ENCODE results near the gene PLEKHA6.
"Not testable (repeated sequence)": the region's sequence is repeated elsewhere in the genome, so short reads cannot be mapped to it uniquely, and the experiment has no call there.

PLEKHA6 gene

GRCh38 chr1:204341380-204341779, 18.3 kb downstream of the PLEKHA6 start:
- no peak overlapping the region for H3K4me3 ChIP-seq

DNA sequence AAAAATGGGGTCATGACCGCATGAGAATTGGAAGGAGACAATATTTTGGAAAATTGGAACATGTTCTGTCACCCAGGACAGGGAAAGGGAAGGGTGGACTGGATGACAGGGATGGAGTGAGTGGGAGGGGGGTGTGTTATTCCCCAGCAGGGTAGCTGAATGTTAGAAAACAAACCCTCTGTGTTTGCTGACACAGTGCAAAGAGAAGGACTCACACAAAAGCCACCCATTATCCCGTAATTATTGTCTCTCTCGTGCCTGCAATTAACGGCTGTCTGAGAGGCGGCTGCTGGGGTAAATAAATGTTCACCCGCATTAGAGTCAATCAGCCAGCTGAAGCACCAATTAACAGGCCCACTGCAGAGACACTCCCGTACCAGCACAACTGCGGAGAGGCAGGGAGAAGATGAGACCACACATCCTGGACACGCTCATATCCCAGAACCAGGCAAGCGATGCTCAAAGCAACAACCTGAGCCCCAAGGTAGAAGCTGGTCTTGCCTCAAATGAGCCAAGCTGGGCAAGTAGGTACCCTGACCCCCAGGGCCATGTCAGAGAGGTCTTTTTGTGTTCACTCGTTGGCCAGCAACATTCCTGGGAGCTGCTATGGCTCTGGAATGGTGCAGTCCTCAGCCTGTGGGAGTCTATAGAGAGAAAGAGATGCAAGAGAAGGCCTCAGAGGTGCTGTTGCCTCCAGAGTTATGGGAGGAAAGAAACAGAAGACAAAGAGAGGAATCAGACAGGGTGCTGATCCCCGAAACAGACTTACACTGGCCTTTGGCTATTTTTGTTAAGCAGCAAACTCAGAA, 19.4 kb downstream of the PLEKHA6 start:
- no peak overlapping the region for H3K4me3 ChIP-seq
- no peak overlapping the region for H3K27ac ChIP-seq

More at GRCh38 chr1:204341380-204341779, 18.3 kb downstream of the PLEKHA6 start:
- no peak overlapping the region for H3K27ac ChIP-seq

- Histone ChIP-seq H3K27ac (no peak overlapping the region), H3K4me3 (no peak overlapping the region)
Measured at GRCh38 chr1:204339541-204339940, 20.2 kb downstream of the PLEKHA6 start.

GRCh38 chr1:204338997-204339396, 20.7 kb downstream of the PLEKHA6 start:
- no peak overlapping the region for H3K27ac ChIP-seq

GRCh38 chr1:204338360-204338759, 21.4 kb downstream of the PLEKHA6 start:
- Histone ChIP-seq H3K4me3 (no peak overlapping the region), H3K27ac (no peak overlapping the region)

More at GRCh38 chr1:204338997-204339396, 20.7 kb downstream of the PLEKHA6 start:
- H3K4me3 ChIP-seq: no peak overlapping the region

DNA sequence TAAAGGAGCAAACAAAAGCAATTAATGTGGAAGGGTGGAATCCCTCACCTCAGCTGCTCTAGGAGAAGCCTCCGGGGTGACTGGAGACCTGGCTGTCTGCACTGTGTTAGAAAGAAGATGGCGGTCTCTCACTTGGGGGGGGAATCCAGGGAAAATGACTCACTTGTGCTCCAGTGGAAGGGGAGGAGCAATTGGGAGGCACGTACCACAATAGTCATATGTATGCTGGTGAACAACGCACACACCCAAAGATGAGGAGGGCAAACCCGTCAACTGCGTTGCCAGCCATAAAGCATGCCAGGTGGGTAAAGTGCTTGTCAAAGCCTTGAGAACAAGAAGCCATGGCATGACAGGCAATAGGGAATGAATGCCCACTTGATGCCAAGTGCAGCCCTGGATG, 22.1 kb downstream of the PLEKHA6 start:
- Histone ChIP-seq H3K27ac (peak overlapping the region in 2 of 21 experiments; percentile 15 to 35), H3K4me3 (no peak overlapping the region)

DNA sequence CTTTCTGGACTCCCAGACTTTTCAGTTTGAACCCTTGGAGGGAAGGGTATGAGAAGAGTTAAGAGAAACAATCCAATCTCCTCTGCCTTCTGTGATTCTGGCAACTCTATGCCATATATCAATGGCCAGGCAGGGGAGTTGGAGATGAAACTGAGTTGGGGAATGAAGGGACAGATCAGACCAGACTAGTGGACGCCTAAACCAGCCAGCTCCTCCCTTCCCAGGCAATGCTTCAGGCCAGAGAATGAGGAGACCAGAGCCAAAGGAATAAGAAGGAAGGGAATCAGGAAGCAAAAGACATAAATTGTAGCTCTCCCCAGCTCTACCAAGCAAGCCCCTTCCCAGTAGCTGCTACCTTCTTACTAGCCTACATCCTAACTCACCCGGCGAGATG, 22.7 kb downstream of the PLEKHA6 start:
- H3K4me3 ChIP-seq: no peak overlapping the region
- peak overlapping the region in 2 of 21 experiments; percentile 15 to 35 for H3K27ac ChIP-seq

DNA sequence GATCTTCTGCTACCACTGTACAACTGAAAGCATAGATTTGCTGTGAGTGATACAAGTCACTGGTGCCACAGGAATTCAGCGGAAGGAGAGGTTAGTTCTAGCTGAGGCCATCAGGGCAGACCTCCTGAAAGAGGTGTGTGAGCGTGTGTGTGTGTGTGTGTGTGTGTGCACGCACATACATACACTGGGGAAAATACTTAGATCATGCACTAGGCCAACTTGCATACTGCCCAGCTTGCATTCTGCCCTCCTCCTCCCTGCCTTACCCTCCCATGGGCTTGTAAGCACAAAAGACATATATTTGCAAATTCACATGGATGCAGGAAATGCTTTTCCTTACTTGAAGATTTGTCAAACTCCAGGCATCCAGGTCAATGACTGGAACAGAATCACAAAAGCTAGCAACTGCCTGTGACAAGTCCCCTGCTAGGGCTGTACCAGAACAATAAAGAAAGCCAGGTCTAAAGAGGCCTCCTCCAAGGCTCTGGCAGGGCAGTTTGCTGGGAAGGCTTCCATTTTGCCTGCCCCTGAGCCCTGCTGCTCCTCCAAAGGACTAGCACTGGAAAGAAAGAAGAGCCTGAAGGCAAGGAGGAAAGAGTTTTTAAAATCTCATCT, 23.2 kb downstream of the PLEKHA6 start:
- Histone ChIP-seq H3K27ac (peak overlapping the region in 1 of 21 experiments; percentile 15), H3K4me3 (no peak overlapping the region)

DNA sequence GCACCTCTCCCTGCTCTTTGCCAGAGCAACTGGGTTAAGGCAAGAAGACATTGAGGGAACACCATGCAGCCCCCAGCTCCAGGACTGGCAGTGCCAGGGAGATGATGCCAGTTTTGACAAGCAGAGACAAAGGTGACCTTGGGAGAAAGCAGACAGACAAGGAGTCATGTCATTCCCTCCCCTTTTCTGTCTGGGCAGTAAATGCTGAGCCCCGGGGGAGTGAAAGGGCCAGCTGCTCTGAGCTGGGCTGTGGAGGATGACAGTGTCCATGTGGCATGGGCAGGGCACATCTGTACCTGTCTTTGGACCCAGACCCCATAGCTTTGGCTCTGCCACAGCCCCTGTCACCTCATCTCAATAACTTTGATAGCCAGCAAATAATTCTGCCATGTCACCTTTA, 24.2 kb downstream of the PLEKHA6 start:
- H3K4me3 ChIP-seq: no peak overlapping the region
- no peak overlapping the region for H3K27ac ChIP-seq

GRCh38 chr1:204335085-204335484, 24.6 kb downstream of the PLEKHA6 start:
- Histone ChIP-seq H3K27ac (no peak overlapping the region), H3K4me3 (no peak overlapping the region)

DNA sequence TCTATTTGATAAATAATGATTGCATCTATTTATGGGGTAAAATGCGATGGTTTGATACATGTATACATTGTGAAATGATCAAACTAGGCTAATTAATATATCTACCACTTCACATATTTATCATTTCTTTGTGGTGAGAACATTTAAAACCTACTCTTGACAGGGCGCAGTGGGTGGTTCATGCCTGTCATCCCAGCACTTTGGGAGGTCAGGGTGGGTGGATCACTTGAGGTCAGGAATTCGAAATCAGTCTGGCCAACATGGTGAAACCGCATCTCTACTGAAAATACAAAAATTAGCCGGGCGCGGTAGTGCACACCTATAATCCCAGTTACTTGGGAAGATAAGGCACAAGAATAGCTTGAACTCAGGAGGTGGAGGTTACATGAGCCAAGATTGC, 25.3 kb downstream of the PLEKHA6 start:
- Histone ChIP-seq H3K27ac (no peak overlapping the region), H3K4me3 (no peak overlapping the region)

DNA sequence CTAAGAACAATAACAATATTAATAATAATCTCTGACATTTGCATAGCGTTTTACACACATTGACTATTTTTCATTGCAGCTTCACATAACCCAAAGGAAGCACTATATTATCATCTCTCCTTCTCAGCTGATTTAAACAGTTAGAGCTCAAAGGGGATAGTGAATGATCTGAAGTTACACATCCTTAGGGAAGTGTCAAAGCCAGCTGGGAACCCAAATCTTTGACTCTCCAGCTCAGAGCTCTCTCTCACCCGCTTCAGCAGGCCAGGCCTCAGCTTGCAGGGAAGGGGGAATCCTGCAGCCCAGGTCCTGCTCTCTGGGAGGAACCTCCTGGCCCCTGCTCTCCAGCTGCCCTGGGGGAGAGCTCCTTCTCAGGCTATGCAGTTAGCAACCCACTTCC, 26.3 kb downstream of the PLEKHA6 start:
- Histone ChIP-seq H3K4me3 (no peak overlapping the region), H3K27ac (no peak overlapping the region)

DNA sequence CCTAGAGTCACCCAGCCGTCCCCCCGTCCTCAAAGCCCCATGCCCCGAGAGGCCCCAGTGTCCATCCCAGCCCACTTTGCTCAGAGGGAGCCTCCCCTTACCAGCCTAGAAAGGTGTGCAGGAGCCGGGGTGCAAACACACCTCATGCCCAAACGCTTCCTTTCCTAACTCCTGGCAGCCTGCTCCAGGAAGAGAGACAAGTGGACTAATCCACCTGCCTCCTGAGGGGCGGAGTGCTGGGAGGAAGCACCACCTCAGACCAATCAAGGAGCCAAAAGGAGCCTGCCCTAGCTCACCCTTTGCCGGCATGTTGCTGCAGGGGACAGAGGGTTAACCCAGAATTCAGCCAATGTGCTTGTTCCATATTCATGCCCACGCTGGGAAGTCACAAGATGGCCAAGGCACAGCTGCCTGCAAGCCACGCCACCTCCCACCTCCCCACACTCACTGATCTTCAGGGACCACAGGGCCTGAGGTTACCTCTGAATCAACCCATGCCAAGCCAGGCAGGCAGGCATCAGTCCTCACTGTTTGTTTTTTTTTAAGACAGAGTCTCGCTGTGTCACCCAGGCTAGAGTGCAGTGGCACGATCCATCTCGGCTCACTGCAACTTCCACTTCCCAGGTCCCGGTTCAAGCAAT, 27.8 kb downstream of the PLEKHA6 start:
- H3K4me3 ChIP-seq: no peak overlapping the region
- no peak overlapping the region for H3K27ac ChIP-seq

GRCh38 chr1:204331275-204331674, 28.5 kb downstream of the PLEKHA6 start:
- no peak overlapping the region for H3K4me3 ChIP-seq
- H3K27ac ChIP-seq: no peak overlapping the region

GRCh38 chr1:204327870-204328269, 31.9 kb downstream of the PLEKHA6 start:
- peak overlapping the region in 1 of 21 experiments; percentile 14 for H3K27ac ChIP-seq
- H3K4me3 ChIP-seq: not testable (repeated sequence)

GRCh38 chr1:204327359-204327758, 32.4 kb downstream of the PLEKHA6 start:
- H3K4me3 ChIP-seq: no peak overlapping the region
- H3K27ac ChIP-seq: peak overlapping the region in 1 of 21 experiments; percentile 14

DNA sequence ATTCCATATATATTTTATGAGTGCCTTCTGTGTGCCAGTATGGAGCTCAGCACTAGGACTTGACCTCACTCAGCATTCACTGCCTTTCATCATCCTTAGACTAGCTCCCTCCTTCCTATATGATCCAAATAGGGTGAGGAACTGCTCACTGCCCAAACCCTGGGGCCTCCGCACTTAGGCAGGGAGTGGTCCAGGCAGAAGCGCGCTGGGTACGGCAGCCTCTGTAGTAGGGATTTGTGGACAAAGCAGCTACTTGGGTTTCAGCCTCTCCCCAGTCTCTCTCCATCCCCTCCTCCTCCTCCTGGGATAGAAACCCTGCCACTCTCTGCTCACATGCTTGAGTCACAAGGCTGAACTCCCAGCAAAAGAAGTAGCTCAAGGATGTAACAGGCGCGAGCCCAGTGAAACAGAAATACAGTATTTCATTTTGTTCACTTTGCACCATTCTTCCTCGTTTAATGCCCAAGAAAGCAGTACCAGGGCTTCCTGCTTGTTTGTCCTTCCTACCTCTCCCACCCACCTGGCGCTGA, 32.9 kb downstream of the PLEKHA6 start:
- Histone ChIP-seq H3K4me3 (no peak overlapping the region), H3K27ac (no peak overlapping the region)

GRCh38 chr1:204325944-204326343, 33.8 kb downstream of the PLEKHA6 start:
- Histone ChIP-seq H3K4me3 (no peak overlapping the region), H3K27ac (no peak overlapping the region)

DNA sequence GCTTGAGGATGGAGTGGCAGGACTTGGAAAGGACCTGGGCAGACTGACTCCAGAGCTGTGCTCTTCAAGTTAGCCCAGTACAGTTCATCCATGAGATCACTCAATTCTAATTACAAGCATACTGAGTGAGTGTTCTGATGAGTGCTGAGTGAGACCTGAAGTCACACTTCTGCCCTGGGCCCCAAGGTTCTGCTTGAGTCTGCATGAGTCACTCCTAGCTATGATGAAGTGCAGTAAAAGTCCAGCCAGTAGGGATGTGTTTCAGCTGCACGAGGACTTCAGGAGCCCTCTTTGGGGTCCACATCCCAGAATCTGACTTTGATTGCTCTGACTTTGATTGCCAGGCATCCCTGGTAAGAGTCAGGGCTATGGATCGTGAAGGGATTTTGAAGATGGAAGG, 35.8 kb downstream of the PLEKHA6 start:
- H3K27ac ChIP-seq: no peak overlapping the region
- H3K4me3 ChIP-seq: no peak overlapping the region

- Histone ChIP-seq H3K4me3 (no peak overlapping the region), H3K27ac (peak overlapping the region in 2 of 21 experiments; percentile 4 to 12)
Measured at GRCh38 chr1:204322339-204322868, 37.3 kb downstream of the PLEKHA6 start.

Data from skin epidermis (tissue), 12 donors.